Pancreas (tissue), 10 donors: ENCODE results near the gene ILKAP. TPM values are rescaled to one million over a fixed set of nuclear protein-coding genes. Genes with fewer than 3 reads are reported as not detected.

Experiments
- ATAC-seq, 4 donors: fragments of 200-7000 bp; cut with Tn5 transposase; one replicate each; pipeline versions ENCODE4 v1.8.0 to v1.9.1; 2020; ENCODE audit warnings: mild to moderate bottlenecking in 4 of 4, moderate library complexity in 4 of 4
- DNase-seq, 6 donors: peaks; one replicate each; pipeline ENCODE4 v3.0.0-alpha.2; 2020
- FAIRE-seq: peaks from 2 replicates; lab custom pipeline; 2012; peaks lifted over from hg19 to GRCh38; lab: Jason Lieb, UNC
- H3K27ac ChIP-seq, 4 donors: fragments of 200-600 bp; sonication (generic); 1 replicate in 3 of 4; 2 replicates in 1 of 4; pipeline versions ENCODE4 v1.5.0 to v1.8.0; 2020
- H3K27me3 ChIP-seq, 4 donors: fragments of 200-600 bp; one replicate each; pipeline ENCODE4 v1.8.0; 2021
- H3K36me3 ChIP-seq, 3 donors: fragments of 200-600 bp; sonication (generic) in 1 of 3; one replicate each; pipeline versions ENCODE4 v1.5.0 to v1.8.0; 2020 to 2021
- H3K4me1 ChIP-seq, 3 donors: fragments of 200-600 bp; one replicate each; pipeline ENCODE4 v1.8.0; 2021
- H3K4me3 ChIP-seq, 4 donors: fragments of 200-600 bp; sonication (generic) in 2 of 4; one replicate each; pipeline versions ENCODE4 v1.5.0 to v1.8.0; 2020 to 2021
- H3K9me3 ChIP-seq, 4 donors: fragments of 200-600 bp; one replicate each; pipeline ENCODE4 v1.8.0; 2021
- CTCF ChIP-seq, 4 donors: fragments of 200-600 bp; sonication (generic) in 3 of 4; IDR thresholded peaks; one replicate each; pipeline versions ENCODE4 v1.5.0 to v1.8.0; 2021; ENCODE audit warnings: antibody characterized with exemption in 4 of 4
- WGBS, 2 donors: extraction: QIAGEN DNeasy Blood & Tissue Kit; methylation state at CpG; one replicate each; pipeline ENCODE4 v1.1.7; 2013; 5-methylcytosine and 5-hydroxymethylcytosine counted together
- intact Hi-C, 3 donors: fragments of 100-400 bp; cut with DNase I; formaldehyde crosslinking; loops; one replicate each; pipeline versions ENCODE4 v1.11.1 to v1.14.2; 2022
- polyA plus RNA-seq, 2 donors: library from polyadenylated mRNA; stranded (reverse); fragments of 200-250 nt; gene quantifications; one replicate each; pipeline ENCODE4 v1.2.3, GENCODE V29; 2013
- total RNA-seq, 6 donors: library from RNA; stranded (reverse); fragmentation: NEBNext Ultra II Directional in 4 of 6; extraction: Animal tissue kit (Norgen Biotek cat#: 25700) in 4 of 6; gene quantifications; one replicate each; pipeline versions ENCODE4 v1.2.1 to v1.2.4, GENCODE V29; 2021 to 2023
- donor health status: healthy with polysubstance abuse.
- donor health status: DM: no; HTN: no; CAD: no; lungs with moderate emphysema.
- donor health status: DM: no; HTN: no; CAD: no.
- donor health status: control.
- donor health status: control.
- donor health status: Bipolar disorder and iron deficiency.
- donor health status: DM: yes; HTN: yes; CAD: no.
- donor health status: DM: no; HTN: no; CAD: no.
- donor health status: DM: no; HTN: no; CAD: no.
- donor health status: DM: yes; HTN: yes; CAD: no.

ILKAP gene
- total and polyA plus RNA-seq, 8 donors: 14.0 to 91.6 (median 21.5) TPM

GRCh38 chr2:238170386-238171071 is 33.0 kb downstream of the ILKAP start:
- H3K4me1 ChIP-seq: peaks cover 0 to 9% (median 4%) of the 10 kb centered on the region in 3 donors
- no peaks in the 10 kb centered on the region for H3K27me3 ChIP-seq
- intact Hi-C loops: no loop called here
- H3K4me3 ChIP-seq: no peak overlapping the region
- H3K27ac ChIP-seq: no peak overlapping the region
- H3K36me3 ChIP-seq: peaks cover 0 to 32% (median 0%) of the 10 kb centered on the region in 3 donors
- WGBS, 2 donors: 91 to 94% methylated on average over 21 of the region's 21 CpGs
- ATAC-seq (no peak), DNase-seq (peak in 2 of 6 donors; percentile 31 to 39), FAIRE-seq (no peak)
- no peaks in the 10 kb centered on the region for H3K9me3 ChIP-seq
- TF ChIP-seq CTCF (IDR thresholded peaks at IDR 0.05): no peak

GRCh38 chr2:238169708-238170251 is 33.7 kb downstream of the ILKAP start:
- Histone ChIP-seq H3K27ac (peak overlapping the region in 1 of 4 donors; percentile 55), H3K9me3 (no peaks in the 10 kb centered on the region), H3K36me3 (peaks cover 0 to 31% (median 0%) of the 10 kb centered on the region in 3 donors), H3K27me3 (no peaks in the 10 kb centered on the region), H3K4me1 (peaks cover 0 to 9% (median 4%) of the 10 kb centered on the region in 3 donors), H3K4me3 (no peak overlapping the region)
- peak in 1 of 6 donors; percentile 13 for DNase-seq
- 69 to 70% methylated on average over 5 of the region's 5 CpGs for WGBS, 2 donors
- peak; percentile 9 to 55 (median 45) for ATAC-seq
- no peak for TF ChIP-seq CTCF (IDR thresholded peaks at IDR 0.05)
- no peak for FAIRE-seq
- intact Hi-C loops: no loop called here

- ATAC-seq: peak in 3 of 4 donors; percentile 28 to 44 (median 35)
- H3K27me3 ChIP-seq: no peaks in the 10 kb centered on the region
- intact Hi-C loops: no loop called here
- 54 to 68% methylated on average over 6 of the region's 6 CpGs for WGBS, 2 donors
- H3K9me3 ChIP-seq: no peaks in the 10 kb centered on the region
- TF ChIP-seq CTCF (IDR thresholded peaks at IDR 0.05): no peak
- no peak for FAIRE-seq
- DNase-seq: peak in 3 of 6 donors; percentile 35 to 71 (median 41)
- peaks cover 0 to 25% (median 0%) of the 10 kb centered on the region in 3 donors for H3K36me3 ChIP-seq
- H3K27ac ChIP-seq: peak overlapping the region in 1 of 4 donors; percentile 55
- no peak overlapping the region for H3K4me3 ChIP-seq
- peaks cover 0 to 9% (median 4%) of the 10 kb centered on the region in 3 donors for H3K4me1 ChIP-seq
Measured at GRCh38 chr2:238169048-238169707, 34.3 kb downstream of the ILKAP start.

- ATAC-seq (no peak), DNase-seq (peak in 2 of 6 donors; percentile 11 to 50), FAIRE-seq (no peak)
- no peak for TF ChIP-seq CTCF (IDR thresholded peaks at IDR 0.05)
- H3K4me3 ChIP-seq: no peak overlapping the region
- H3K27ac ChIP-seq: no peak overlapping the region
- intact Hi-C loops: no loop called here
- WGBS, 2 donors: 89 to 90% methylated on average over 13 of the region's 13 CpGs
- H3K4me1 ChIP-seq: peaks cover 0 to 9% (median 4%) of the 10 kb centered on the region in 3 donors
- no peaks in the 10 kb centered on the region for H3K9me3 ChIP-seq
- H3K27me3 ChIP-seq: no peaks in the 10 kb centered on the region
- H3K36me3 ChIP-seq: peaks cover 0 to 19% (median 0%) of the 10 kb centered on the region in 3 donors
Measured at GRCh38 chr2:238168196-238169047, 35.1 kb downstream of the ILKAP start.
